ENCODE data around the gene ZNRF3.
"Not testable (repeated sequence)": the region's sequence is repeated elsewhere in the genome, so short reads cannot be mapped to it uniquely, and the experiment has no call there.

The ZNRF3 gene

GRCh38 chr22:28985581-28986290, 102.4 kb downstream of the ZNRF3 start:
- DNase-seq (ENCODE audit: low read depth), result no peak

GRCh38 chr22:28986366-28986765, 103.0 kb downstream of the ZNRF3 start:
- DNase-seq (ENCODE audit: low read depth), result no peak

GRCh38 chr22:28988457-28988856, 105.1 kb downstream of the ZNRF3 start:
- DNase-seq (ENCODE audit: low read depth), result no peak

DNA sequence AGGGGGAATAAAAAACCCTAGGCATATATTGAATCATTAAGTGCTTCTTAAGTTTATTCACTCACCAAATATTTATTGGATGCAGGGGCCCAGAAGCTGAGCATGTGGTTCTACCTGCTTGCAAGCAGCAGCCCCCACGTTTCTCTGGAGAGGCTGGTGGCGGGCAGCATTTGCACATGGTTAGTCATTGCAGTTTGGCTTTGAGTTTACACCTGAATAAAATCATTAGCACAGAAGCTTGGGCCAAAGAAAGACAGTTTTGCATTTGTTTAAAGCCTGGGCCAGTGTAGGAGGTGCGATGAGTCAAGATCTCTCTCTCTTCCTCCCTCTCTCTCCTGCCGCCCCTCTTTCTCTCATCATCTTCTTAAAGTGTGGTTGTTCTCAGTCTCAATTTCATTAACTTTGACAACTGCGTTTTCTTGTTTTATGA, 105.7 kb downstream of the ZNRF3 start:
- DNase-seq (ENCODE audit: low read depth), result no peak

- no peak for DNase-seq (ENCODE audit: low read depth)
Measured at GRCh38 chr22:28989484-28989883, 106.1 kb downstream of the ZNRF3 start.

DNA sequence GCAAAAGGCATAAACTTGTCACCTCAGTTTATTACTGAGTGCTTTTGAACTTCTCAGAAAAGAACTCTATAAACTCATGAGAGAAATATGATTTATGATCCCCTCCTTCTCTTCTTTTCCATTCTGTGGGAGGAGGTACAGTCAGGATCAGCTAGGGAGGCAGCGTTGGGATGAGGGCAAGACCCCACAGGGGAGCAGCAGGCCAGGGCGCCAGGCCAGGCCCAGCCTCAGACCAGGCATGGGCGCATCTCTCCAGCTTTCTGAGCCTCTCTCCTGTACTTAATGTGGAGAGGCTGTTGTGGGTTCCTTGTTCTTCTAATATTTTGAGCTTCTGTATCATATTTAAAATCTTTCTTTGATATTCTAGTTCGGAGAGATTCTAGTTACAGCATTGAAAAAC, 106.5 kb downstream of the ZNRF3 start:
- DNase-seq (ENCODE audit: low read depth), result no peak

DNA sequence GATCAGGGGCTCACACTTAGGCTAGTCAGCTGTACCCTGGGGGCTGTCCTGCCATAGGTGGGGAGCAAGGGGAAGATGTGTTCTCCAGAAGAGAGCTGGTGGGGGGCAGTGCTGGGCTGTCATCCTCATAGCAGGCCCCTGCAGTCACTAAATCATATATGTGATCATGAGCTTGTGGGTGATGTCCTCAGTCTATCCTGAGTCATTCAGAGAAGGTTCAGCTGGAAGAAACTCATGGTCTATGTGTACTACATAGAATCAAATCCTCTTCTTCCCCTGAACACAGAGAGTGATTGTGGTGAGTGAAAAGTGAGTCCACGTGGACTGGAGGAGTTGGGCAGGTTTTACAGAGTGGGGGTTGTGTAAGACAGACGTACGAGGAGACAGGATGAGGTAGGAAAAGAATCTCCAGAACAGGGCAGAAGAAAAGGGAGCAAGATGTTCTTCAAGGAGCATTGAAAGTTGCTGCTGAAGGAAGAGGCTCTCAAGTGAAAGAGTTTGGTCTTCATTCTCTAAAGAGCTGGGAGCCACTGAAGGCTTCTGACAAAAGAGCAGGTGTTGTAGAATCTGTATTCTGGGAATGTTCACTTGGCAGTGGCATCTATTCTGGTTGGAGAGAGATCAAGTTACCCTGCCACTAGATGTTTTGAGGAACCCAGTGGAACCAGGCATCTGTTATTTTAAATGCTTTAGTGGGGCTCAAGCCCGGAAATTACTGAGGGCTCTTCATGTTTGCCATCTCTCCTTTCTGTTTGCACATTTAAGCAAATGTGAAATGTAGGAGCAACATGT, 109.4 kb downstream of the ZNRF3 start:
- DNase-seq (ENCODE audit: low read depth), result no peak

GRCh38 chr22:28994522-28994921, 111.2 kb downstream of the ZNRF3 start:
- DNase-seq (ENCODE audit: low read depth), result no peak

DNA sequence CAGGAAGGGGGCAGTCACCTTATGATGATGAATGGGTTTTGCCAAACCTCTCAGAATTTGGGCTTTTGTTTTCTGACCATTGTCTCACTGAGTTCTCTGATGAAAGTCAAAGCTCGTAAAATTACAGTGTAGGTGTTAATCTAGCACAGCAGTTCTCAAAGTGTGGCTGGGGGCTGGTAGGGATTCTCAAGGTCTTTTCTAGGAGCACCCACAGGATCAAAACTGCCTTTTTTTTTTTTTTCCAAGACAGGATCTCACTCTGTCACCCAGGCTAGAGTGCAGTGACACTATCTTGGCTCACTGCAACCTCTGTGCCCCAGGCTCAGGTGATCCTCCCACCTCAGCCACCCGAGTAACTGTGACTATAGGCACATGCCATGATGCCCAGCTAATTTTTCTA, 112.2 kb downstream of the ZNRF3 start:
- DNase-seq (ENCODE audit: low read depth), result no peak

DNA sequence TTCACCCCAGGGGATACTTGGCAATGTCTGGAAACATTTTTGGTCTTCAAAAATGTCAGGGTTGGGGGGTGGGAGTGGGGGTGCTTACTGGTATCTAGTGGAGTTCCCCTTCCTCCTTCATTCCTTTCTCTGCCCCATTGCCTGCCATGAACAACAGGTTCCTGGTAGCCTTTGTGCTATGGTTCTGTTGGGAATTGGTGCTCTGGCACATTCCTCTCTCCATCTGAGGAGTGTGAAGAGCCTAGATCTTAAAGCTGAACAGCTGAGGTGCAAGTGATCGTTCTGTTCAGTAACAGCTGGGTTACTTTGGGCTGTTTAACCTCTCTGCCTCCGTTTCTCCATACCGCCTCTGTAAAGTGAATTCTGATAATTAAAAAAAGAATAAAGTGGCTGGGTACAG, 114.0 kb downstream of the ZNRF3 start:
- DNase-seq (ENCODE audit: low read depth), result no peak

DNA sequence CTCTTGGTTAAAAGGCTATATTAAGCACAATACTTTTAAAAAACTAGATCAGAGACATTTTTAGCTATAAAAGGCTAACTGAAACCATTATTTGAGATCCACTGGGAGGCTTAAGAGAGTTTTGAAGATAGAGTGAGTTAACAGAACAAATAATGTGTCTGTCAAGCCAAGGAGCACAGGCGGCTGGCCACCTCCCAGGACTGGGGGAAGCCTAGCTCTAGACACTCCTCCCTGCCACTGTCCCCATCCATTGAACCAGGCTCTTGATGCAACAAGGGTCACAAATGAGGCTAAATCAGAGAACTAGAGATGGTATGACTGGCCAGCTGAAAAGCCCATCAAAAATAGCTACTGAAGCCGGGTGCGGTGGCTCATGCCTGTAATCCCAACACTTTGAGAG, 115.3 kb downstream of the ZNRF3 start:
- no peak for DNase-seq (ENCODE audit: low read depth)

DNA sequence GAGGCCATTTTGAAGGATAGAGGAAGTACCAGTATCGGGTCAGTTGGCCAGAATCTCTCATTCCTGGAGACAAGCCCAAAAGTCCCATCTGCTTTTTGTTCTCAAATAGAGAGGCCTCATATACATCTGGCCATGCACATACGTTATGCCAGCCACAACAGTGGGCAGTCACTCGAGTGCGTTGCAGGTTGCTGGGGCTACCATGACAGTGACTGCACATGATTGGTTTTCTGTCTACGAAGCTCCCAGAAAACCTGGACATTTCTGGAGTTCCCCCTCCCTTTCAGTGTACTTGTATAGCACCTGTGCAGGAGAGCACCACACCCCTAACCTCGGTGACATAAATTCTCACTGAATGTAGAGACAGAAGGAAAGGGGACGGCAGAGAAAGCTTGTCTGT, 116.1 kb downstream of the ZNRF3 start:
- DNase-seq (ENCODE audit: low read depth), result no peak

DNA sequence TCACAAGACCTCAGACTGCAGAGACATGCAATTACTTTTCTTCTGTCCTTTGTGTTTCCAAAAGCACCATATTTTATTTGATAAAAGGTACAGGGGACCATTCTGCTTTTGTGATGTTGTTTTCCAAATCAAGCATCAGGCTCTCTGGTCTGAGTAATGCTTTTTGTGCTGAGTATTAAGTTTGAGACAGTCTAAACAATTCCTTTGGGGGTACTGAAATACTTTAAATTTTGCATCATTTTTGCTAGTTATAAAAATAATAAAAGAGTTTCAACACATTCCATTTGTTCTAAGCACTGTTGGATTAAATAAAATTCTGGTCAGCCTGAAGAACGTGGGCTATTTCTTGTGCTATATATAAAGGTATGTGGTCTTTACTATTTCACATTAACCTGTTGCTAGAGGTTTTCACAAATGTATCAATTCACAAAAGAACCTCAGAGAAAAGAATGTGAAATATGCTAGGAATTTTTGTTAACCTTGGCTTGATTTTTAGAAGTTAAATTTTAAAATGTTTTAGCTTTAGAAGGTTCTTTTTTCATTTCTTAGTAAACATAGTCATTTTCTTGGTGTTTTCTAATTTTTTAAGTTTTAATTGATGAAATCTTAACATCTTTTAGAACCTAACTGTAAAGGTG, 116.7 kb downstream of the ZNRF3 start:
- no peak for DNase-seq (ENCODE audit: low read depth)

GRCh38 chr22:29000641-29001040, 117.3 kb downstream of the ZNRF3 start:
- DNase-seq (ENCODE audit: low read depth), result no peak

DNA sequence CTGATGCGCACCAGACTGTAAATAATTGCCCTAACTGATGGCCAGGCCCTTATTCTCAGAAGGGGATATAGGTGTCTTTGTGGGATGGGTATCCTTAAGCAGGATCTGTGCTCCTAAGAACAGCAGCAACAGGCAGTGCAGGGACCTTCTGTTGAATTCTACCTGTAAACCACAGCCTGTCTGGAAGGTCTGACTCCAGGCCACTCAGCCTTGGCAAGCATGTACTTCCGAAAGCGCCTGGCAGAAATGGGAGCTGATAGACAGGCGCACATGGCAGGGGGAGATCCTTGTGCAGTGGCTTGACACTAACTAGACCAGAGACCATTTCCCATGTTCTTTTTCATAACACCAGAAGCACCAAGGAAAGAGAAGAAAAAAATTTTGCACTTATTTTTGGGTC, 119.2 kb downstream of the ZNRF3 start:
- no peak for DNase-seq (ENCODE audit: low read depth)

DNA sequence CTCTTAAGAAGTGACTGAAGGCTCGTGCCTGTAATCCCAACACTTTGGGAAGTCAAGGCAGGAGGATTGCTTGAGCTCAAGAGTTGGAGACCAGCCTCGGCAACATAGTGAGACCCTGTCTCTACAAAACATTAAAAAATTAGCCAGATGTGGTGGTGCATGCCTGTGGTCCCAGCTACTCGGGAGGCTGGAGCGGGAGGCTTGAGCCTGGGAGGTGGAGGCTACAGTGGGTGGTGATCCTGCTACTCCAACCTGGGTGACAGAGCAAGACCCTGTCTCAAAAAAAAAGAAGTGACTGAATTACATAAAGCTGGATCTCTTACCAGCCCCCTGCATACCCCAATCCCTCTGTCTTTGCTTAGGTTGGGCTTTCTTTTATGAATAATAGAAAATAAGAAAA, 120.2 kb downstream of the ZNRF3 start:
- no peak for DNase-seq (ENCODE audit: low read depth)

- no peak for DNase-seq (ENCODE audit: low read depth)
Measured at GRCh38 chr22:29003975-29004646, 120.7 kb downstream of the ZNRF3 start.

- DNase-seq (ENCODE audit: low read depth), result no peak
Measured at GRCh38 chr22:29004647-29005371, 121.4 kb downstream of the ZNRF3 start.

- DNase-seq (ENCODE audit: low read depth), result not testable (repeated sequence)
Measured at GRCh38 chr22:29005754-29006153, 122.4 kb downstream of the ZNRF3 start.

DNA sequence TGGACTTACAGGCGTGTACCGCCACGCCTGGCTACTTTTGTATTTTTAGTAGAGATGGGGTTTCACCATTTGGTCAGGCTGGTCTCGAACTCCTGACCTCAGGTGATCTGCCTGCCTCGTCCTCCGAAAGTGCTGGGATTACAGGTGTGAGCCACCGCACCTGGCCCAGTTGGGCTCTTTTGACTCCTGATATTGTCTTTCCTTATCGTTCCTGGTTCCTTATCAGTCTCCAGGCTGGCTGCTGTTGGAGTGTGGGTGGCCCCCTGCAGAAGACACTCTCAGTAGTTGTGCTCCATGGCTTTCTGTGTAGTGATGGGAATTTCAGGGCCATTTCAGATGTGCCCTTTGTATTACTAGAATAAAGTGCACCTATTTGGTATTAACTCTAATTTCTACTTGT, 123.0 kb downstream of the ZNRF3 start:
- no peak for DNase-seq (ENCODE audit: low read depth)

- DNase-seq (ENCODE audit: low read depth), result no peak
Measured at GRCh38 chr22:29009148-29009547, 125.8 kb downstream of the ZNRF3 start.

All from GM04503 (cell line).